Heart left ventricle (tissue), 16 donors: ENCODE measurements around the gene SRSF12. TPM values are rescaled to one million over a fixed set of nuclear protein-coding genes. Genes with fewer than 3 reads are reported as not detected.

Experiments
- ATAC-seq, 4 donors: fragments of 200-7000 bp; cut with Tn5 transposase; one replicate each; pipeline ENCODE4 v1.9.1; 2020 to 2022; ENCODE audit warnings: moderate library complexity in 4 of 4, mild to moderate bottlenecking in 3 of 4, moderate number of reproducible peaks in 1 of 4
- DNase-seq, 5 donors: peaks; one replicate each; pipeline ENCODE4 v3.0.0-alpha.2; 2020
- H3K27ac ChIP-seq, 12 donors: fragments of 200-600 bp; sonication (generic) in 4 of 12; one replicate each; pipeline versions ENCODE4 v1.5.0 to v1.8.0; 2016 to 2022; ENCODE audit warnings: mild to moderate bottlenecking in 2 of 12
- H3K27me3 ChIP-seq, 9 donors: fragments of 200-600 bp; sonication (generic) in 2 of 9; one replicate each; pipeline versions ENCODE4 v1.5.1 to v1.8.0; 2016 to 2022; ENCODE audit warnings: mild to moderate bottlenecking in 3 of 9
- H3K36me3 ChIP-seq, 9 donors: fragments of 200-600 bp; sonication (generic) in 2 of 9; one replicate each; pipeline versions ENCODE4 v1.5.0 to v1.8.0; 2018 to 2022; ENCODE audit warnings: mild to moderate bottlenecking in 2 of 9
- H3K4me1 ChIP-seq, 12 donors: fragments of 200-600 bp; sonication (generic) in 4 of 12; one replicate each; pipeline versions ENCODE4 v1.5.0 to v1.8.0; 2016 to 2022; ENCODE audit warnings: mild to moderate bottlenecking in 3 of 12
- H3K4me3 ChIP-seq, 12 donors: fragments of 200-600 bp; sonication (generic) in 4 of 12; one replicate each; pipeline versions ENCODE4 v1.5.0 to v1.8.0; 2017 to 2022; ENCODE audit warnings: mild to moderate bottlenecking in 9 of 12, moderate library complexity in 4 of 12
- H3K9me3 ChIP-seq, 12 donors: fragments of 200-600 bp; sonication (generic) in 4 of 12; one replicate each; pipeline versions ENCODE4 v1.5.0 to v1.8.0; 2016 to 2022; ENCODE audit warnings: mild to moderate bottlenecking in 1 of 12
- CTCF ChIP-seq, 12 donors: fragments of 200-600 bp; sonication (generic) in 4 of 12; IDR thresholded peaks; one replicate each; pipeline versions ENCODE4 v1.5.0 to v1.8.0; 2018 to 2022; ENCODE audit warnings: antibody characterized with exemption in 12 of 12, mild to moderate bottlenecking in 5 of 12
- POLR2A ChIP-seq, 2 donors: fragments of 450-650 bp; IDR thresholded peaks; one replicate each; pipeline ENCODE4 v1.6.1; 2017; ENCODE audit warnings: antibody characterized with exemption in 2 of 2, mild to moderate bottlenecking in 2 of 2, moderate library complexity in 2 of 2
- WGBS, 4 donors: extraction: QIAGEN DNeasy Blood & Tissue Kit in 2 of 4; methylation state at CpG; one replicate each; pipeline versions ENCODE4 v1.1.5 to v1.1.7; 2013 to 2018; 5-methylcytosine and 5-hydroxymethylcytosine counted together
- intact Hi-C, 10 donors: fragments of 100-400 bp; cut with DNase I; formaldehyde crosslinking; loops; one replicate each; pipeline versions ENCODE4 v1.11.1 to v1.14.2; 2022
- polyA plus RNA-seq, 2 donors: library from polyadenylated mRNA; stranded (reverse); fragments of 200-250 nt; gene quantifications; one replicate each; pipeline ENCODE4 v1.2.3, GENCODE V29; 2013
- total RNA-seq, 9 donors: library from RNA; depleted of rRNA in 2 of 9; stranded (reverse); fragments of >200 nt in 2 of 9; fragmentation: NEBNext Ultra II Directional in 3 of 9; extraction: Animal tissue kit (Norgen Biotek cat#: 25700) in 3 of 9; gene quantifications; one replicate each; pipeline versions ENCODE4 v1.1.0 to v1.2.4, GENCODE V29; 2016 to 2023
- donor health status: ischemic (EF 13 %, LVEDD 7.1; RV severe dilation, severe dysfunction).
- donor health status: healthy with polysubstance abuse.
- donor health status: DM: no; HTN: yes; CAD: no.
- donor health status: DM: no; HTN: no; CAD: no.
- donor health status: ischemic (EF 25% LVEDD 6.9; RV normal size, moderate dysfunction).
- donor health status: ischemic (EF 25% LVEDD 5.7; RV mildly dilated, moderate dysfunction).
- donor health status: healthy.
- donor health status: DM: yes; HTN: yes; CAD: no.
- donor health status: ischemic (EF 35%, LVEDD 5.7; RV mildly dilated, moderate dysfunction).
- donor health status: nonischemic (EF 11% LVEDD 7.7; RV severe dilation, severe dysfunction).
- donor health status: DM: yes; HTN: yes; CAD: no.
- donor health status: PGD.
- donor health status: ischemic (EF 29% LVEDD 5.4; RV normal size, mild dysfunction).
- donor health status: nonischemic (EF 23%, LVEDD 6.1; RV moderate dilation, normal function).

Gene SRSF12
- total and polyA plus RNA-seq, 11 donors, result 0.14 to 0.48 (median 0.22) TPM; not detected in 5

DNA sequence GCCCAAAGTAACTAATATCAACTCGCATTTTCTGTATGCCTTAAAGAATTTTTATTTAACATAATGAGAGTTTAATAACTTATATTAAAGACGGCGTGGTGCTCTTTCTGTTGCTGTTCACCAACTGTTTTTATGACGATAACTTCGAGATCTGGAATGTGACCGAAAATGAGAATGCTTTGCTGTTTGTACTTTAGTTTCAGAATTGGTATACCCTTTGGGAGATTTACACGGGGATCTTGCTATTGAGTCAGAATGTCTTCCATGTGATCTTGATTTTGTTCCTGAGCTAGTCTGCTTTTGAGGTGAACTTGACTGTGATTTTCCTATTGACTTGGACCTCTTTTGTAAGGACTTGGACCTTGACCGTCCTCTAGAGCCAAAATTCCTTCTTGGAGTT is 19.4 kb downstream of the SRSF12 start:
- DNase-seq (no peak), ATAC-seq (no peak)
- intact Hi-C loops, result no loop called here
- Histone ChIP-seq H3K9me3 (no peaks in the 10 kb centered on the region), H3K4me1 (no peaks in the 10 kb centered on the region), H3K36me3 (no peaks in the 10 kb centered on the region), H3K4me3 (no peak overlapping the region), H3K27ac (no peak overlapping the region), H3K27me3 (no peaks in the 10 kb centered on the region)
- TF ChIP-seq POLR2A (IDR thresholded peaks at IDR 0.05) (no peak), CTCF (IDR thresholded peaks at IDR 0.05) (no peak)
- WGBS, 4 donors, result 92 to 96% (median 94%) methylated on average over 8 of the region's 8 CpGs

DNA sequence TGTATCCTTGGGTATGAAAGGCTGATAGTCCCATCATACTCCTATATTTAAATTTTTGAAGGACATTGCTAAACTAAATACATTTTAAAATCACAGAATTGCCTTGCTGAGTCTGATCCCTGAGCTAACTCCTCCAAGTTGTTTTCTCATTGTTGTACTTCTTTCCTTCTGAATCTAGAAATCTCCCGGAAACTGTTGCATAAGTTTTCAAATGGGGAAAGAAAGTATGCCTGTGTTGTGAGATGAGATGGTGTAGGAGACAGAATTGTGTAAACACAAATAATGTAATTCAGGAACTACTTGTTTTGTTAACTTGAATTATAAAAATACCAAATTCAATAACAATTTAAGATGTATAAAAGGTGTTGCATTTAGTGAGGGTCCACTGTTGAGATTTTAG is 30.0 kb downstream of the SRSF12 start:
- Histone ChIP-seq H3K9me3 (no peaks in the 10 kb centered on the region), H3K4me1 (peaks cover 0 to 48% (median 35%) of the 10 kb centered on the region in 12 donors), H3K27ac (peak overlapping the region in 2 of 12 donors; percentile 25 to 44), H3K36me3 (peaks cover 0 to 41% (median 30%) of the 10 kb centered on the region in 9 donors), H3K27me3 (no peaks in the 10 kb centered on the region), H3K4me3 (no peak overlapping the region)
- TF ChIP-seq CTCF (IDR thresholded peaks at IDR 0.05) (no peak), POLR2A (IDR thresholded peaks at IDR 0.05) (no peak)
- DNase-seq (no peak), ATAC-seq (no peak)
- 66 to 76% (median 70%) methylated on average over 1 of the region's 1 CpG for WGBS, 4 donors
- intact Hi-C loops, result loop anchor here in 3 of 10 donors (10.0 kb wide), 1 partner anchor 57 kb away; the partner anchor contains the start of gene PM20D2 (in 3 of the 3)

DNA sequence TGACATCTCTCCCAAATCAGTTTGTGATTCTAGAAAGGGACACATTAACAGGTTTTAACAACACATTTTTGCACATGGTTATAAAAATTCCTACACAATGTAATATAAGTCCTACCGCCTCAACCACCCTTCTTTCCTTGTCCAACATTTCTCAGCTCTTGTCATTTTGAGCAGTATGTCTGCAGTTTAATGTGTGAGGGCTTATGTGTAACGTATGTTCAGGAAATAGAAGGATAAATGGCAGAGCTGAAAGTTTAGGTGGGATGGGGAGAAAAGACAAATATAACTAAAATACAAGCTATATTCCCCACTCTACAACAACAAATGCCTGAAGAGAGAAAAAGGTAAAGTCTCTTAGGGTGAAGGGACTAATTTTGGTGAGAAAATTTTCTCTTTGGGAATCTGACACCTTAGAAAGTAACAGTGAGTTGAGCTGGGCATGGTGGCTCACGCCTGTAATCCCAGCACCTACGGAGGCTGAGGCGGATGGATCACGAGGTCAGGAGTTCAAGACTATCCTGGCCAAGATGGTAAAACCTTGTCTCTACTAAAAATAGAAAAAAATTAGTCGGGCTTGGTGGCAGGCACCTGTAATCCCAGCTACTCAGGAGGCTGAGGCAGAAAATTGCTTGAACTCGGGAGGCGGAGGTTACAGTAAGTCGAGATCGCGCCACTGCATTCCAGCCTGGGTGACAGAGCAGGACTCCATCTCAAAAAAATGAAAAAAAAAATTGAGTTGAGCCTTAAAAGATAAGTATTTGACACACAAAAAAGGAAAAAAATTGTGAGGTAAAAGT is 32.3 kb downstream of the SRSF12 start:
- Histone ChIP-seq H3K27ac (peak overlapping the region in 3 of 12 donors; percentile 19 to 44 (median 23)), H3K9me3 (no peaks in the 10 kb centered on the region), H3K36me3 (peaks cover 0 to 48% (median 37%) of the 10 kb centered on the region in 9 donors), H3K4me3 (no peak overlapping the region), H3K27me3 (no peaks in the 10 kb centered on the region), H3K4me1 (peaks cover 0 to 51% (median 38%) of the 10 kb centered on the region in 12 donors)
- no peak for TF ChIP-seq POLR2A (IDR thresholded peaks at IDR 0.05)
- intact Hi-C loops, result loop anchor here in 3 of 10 donors (10.0 kb wide), 1 partner anchor 59 kb away; the partner anchor contains the start of gene PM20D2 (in 3 of the 3)
- no peak for ATAC-seq
- WGBS, 4 donors, result 86 to 89% (median 88%) methylated on average over 12 of the region's 12 CpGs
- DNase-seq, result no peak

GRCh38 chr6:89084954-89085353 is 32.9 kb downstream of the SRSF12 start:
- no peak for ATAC-seq

More at GRCh38 chr6:89084954-89085353, 32.9 kb downstream of the SRSF12 start:
- Histone ChIP-seq H3K4me1 (peaks cover 0 to 51% (median 38%) of the 10 kb centered on the region in 12 donors), H3K27ac (peak overlapping the region in 2 of 12 donors; percentile 19 to 34), H3K27me3 (no peaks in the 10 kb centered on the region), H3K9me3 (no peaks in the 10 kb centered on the region), H3K36me3 (peaks cover 0 to 48% (median 37%) of the 10 kb centered on the region in 9 donors), H3K4me3 (peak overlapping the region in 5 of 12 donors; percentile 5 to 99 (median 96))
- intact Hi-C loops, result loop anchor here in 9 of 10 donors (5.0 to 10.0 kb wide), 9 partner anchors 48 to 327 kb away; partner anchors contain the start of genes PM20D2 (in 4 of the 9), UBE2J1 (in 3 of the 9) and RRAGD (in 1 of the 9)
- WGBS, 4 donors, result 32 to 43% (median 39%) methylated on average over 3 of the region's 3 CpGs
- DNase-seq, result no peak
- TF ChIP-seq CTCF (IDR thresholded peaks at IDR 0.05) (no peak), POLR2A (IDR thresholded peaks at IDR 0.05) (no peak)
